ENCODE data around the gene ZNF789. TPM values are rescaled to one million over a fixed set of nuclear protein-coding genes. Genes with fewer than 3 reads are reported as not detected.
A peak's percentile ranks its signal among the peaks of the same experiment; 100 is the strongest.
"Not testable (repeated sequence)": the region's sequence is repeated elsewhere in the genome, so short reads cannot be mapped to it uniquely, and the experiment has no call there.

The ZNF789 gene
- total RNA-seq, 4 donors from 2014 or later: 4.4 to 16.3 (median 5.3) TPM

GRCh38 chr7:99500637-99501009 lies 27.9 kb downstream of the ZNF789 start:
- H3K27ac ChIP-seq: peak overlapping the region; percentile 98
- H3K27me3 ChIP-seq: no peaks in the 10 kb centered on the region
- TF ChIP-seq CTCF (IDR thresholded peaks at IDR 0.05) (no peak), POLR2A (IDR thresholded peaks at IDR 0.05) (no peak), POLR2AphosphoS5 (IDR thresholded peaks at IDR 0.05) (no peak), EP300 (IDR thresholded peaks at IDR 0.05) (no peak)
- peaks cover 30% of the 10 kb centered on the region for H3K4me1 ChIP-seq
- H3K4me3 ChIP-seq: peak overlapping the region; percentile 94
- no peak for DNase-seq (ENCODE audit: low spot score in 2 of 2)
- H3K36me3 ChIP-seq: peaks cover 13% of the 10 kb centered on the region
- WGBS: 54% methylated on average over 16 of the region's 16 CpGs
- H3K9me3 ChIP-seq: no peaks in the 10 kb centered on the region

GRCh38 chr7:99501236-99501635 lies 28.5 kb downstream of the ZNF789 start:
- H3K27me3 ChIP-seq: not testable (repeated sequence)

GRCh38 chr7:99504281-99504602 lies 31.6 kb downstream of the ZNF789 start:
- peak; percentile 99 to 100 for DNase-seq (ENCODE audit: low spot score in 2 of 2)
- TF ChIP-seq POLR2A (IDR thresholded peaks at IDR 0.05) (no peak), EP300 (IDR thresholded peaks at IDR 0.05) (no peak), CTCF (IDR thresholded peaks at IDR 0.05) (no peak), POLR2AphosphoS5 (IDR thresholded peaks at IDR 0.05) (no peak)
- Histone ChIP-seq H3K27ac (peak overlapping the region; percentile 82), H3K36me3 (no peaks in the 10 kb centered on the region), H3K27me3 (no peaks in the 10 kb centered on the region), H3K4me3 (peak overlapping the region; percentile 60), H3K9me3 (no peaks in the 10 kb centered on the region), H3K4me1 (peaks cover 35% of the 10 kb centered on the region)
- 3% methylated on average over 12 of the region's 19 CpGs for WGBS

More at GRCh38 chr7:99501236-99501635, 28.5 kb downstream of the ZNF789 start:
- H3K9me3 ChIP-seq; DNase-seq (ENCODE audit: low spot score in 2 of 2); H3K36me3 ChIP-seq; H3K4me3 ChIP-seq; H3K27ac ChIP-seq: not testable (repeated sequence)
- WGBS: 92% methylated on average over 12 of the region's 12 CpGs
- H3K4me1 ChIP-seq: peaks cover 37% of the 10 kb centered on the region

- under 1% methylated on average over 44 of the region's 53 CpGs for WGBS
- Histone ChIP-seq H3K36me3 (no peaks in the 10 kb centered on the region), H3K27me3 (no peaks in the 10 kb centered on the region), H3K4me3 (peak within 1 kb of the TSS; percentile 60), H3K9me3 (no peaks in the 10 kb centered on the region), H3K4me1 (peaks cover 35% of the 10 kb centered on the region), H3K27ac (peak within 1 kb of the TSS; percentile 82)
- peak; percentile 98 to 99 for DNase-seq (ENCODE audit: low spot score in 2 of 2)
- TF ChIP-seq CTCF (IDR thresholded peaks at IDR 0.05) (no peak), POLR2AphosphoS5 (IDR thresholded peaks at IDR 0.05) (peak in 2 of 3 donors; percentile 60 to 66), POLR2A (IDR thresholded peaks at IDR 0.05) (peak in 1 of 2 donors; percentile 47)
These were observed 32.1 kb downstream of the ZNF789 start, which contains the start of gene ZKSCAN5 for GRCh38 chr7:99504603-99505323. Gene ZKSCAN5 (plus strand): TSS chr7:99504662. CDS start chr7:99506045, 1,383 bp downstream.

GRCh38 chr7:99505324-99505662 lies 32.6 kb downstream of the ZNF789 start:
- 2% methylated on average over 8 of the region's 11 CpGs for WGBS
- Histone ChIP-seq H3K9me3 (no peaks in the 10 kb centered on the region), H3K27me3 (no peaks in the 10 kb centered on the region), H3K27ac (peak overlapping the region; percentile 82), H3K4me1 (peaks cover 35% of the 10 kb centered on the region), H3K4me3 (peak overlapping the region; percentile 60), H3K36me3 (no peaks in the 10 kb centered on the region)
- no peak for DNase-seq (ENCODE audit: low spot score in 2 of 2)
- no peak for TF ChIP-seq POLR2AphosphoS5 (IDR thresholded peaks at IDR 0.05)
- no peak for TF ChIP-seq POLR2A (IDR thresholded peaks at IDR 0.05)
- no peak for TF ChIP-seq EP300 (IDR thresholded peaks at IDR 0.05)
- TF ChIP-seq CTCF (IDR thresholded peaks at IDR 0.05): no peak

- H3K27me3 ChIP-seq: no peaks in the 10 kb centered on the region
These were observed 41.4 kb downstream of the ZNF789 start for GRCh38 chr7:99514050-99514449.

More at GRCh38 chr7:99514050-99514449, 41.4 kb downstream of the ZNF789 start:
- no peaks in the 10 kb centered on the region for H3K4me1 ChIP-seq
- no peaks in the 10 kb centered on the region for H3K9me3 ChIP-seq
- TF ChIP-seq POLR2A (IDR thresholded peaks at IDR 0.05) (no peak), POLR2AphosphoS5 (IDR thresholded peaks at IDR 0.05) (no peak), CTCF (IDR thresholded peaks at IDR 0.05) (no peak), EP300 (IDR thresholded peaks at IDR 0.05) (no peak)
- H3K4me3 ChIP-seq: no peak overlapping the region
- H3K36me3 ChIP-seq: peaks cover 55% of the 10 kb centered on the region
- 100% methylated on average over 1 of the region's 1 CpG for WGBS
- DNase-seq (ENCODE audit: low spot score in 2 of 2): no peak
- H3K27ac ChIP-seq: no peak overlapping the region

All from suprapubic skin (tissue), 4 donors.